CD14-positive monocyte (primary cell): ENCODE results near the gene SYNDIG1L. TPM values are rescaled to one million over a fixed set of nuclear protein-coding genes. Genes with fewer than 3 reads are reported as not detected.
"Not testable (repeated sequence)": the region's sequence is repeated elsewhere in the genome, so short reads cannot be mapped to it uniquely, and the experiment has no call there.

ENCODE experiments used
- DNase-seq, 3 donors: peaks; one replicate each; pipeline ENCODE4 v3.0.0-alpha.2; 2011 to 2022
- H2AFZ ChIP-seq: 2 replicates; pipeline ENCODE4 v1.6.0; 2012; ENCODE audit warnings: mild to moderate bottlenecking, low read depth, low read length, inconsistent platforms; ENCODE audit not compliant: insufficient read depth, poor library complexity, severe bottlenecking
- H3K27ac ChIP-seq, 2 donors: 1 replicate in 1 of 2; 2 replicates in 1 of 2; pipeline ENCODE4 v1.5.1; 2012 to 2013; ENCODE audit warnings: low read length in 2 of 2, control low read depth in 1 of 2, inconsistent platforms in 1 of 2, low read depth in 1 of 2, mild to moderate bottlenecking in 1 of 2
- H3K27me3 ChIP-seq, 2 donors: one replicate each; pipeline versions ENCODE4 v1.6.0 to v1.6.1; 2011 to 2013; ENCODE audit warnings: low read length in 2 of 2; ENCODE audit not compliant: control insufficient read depth in 2 of 2, insufficient read depth in 2 of 2
- H3K36me3 ChIP-seq, 2 donors: replicated peaks in 1 of 2; 1 replicate in 1 of 2; 2 replicates in 1 of 2; pipeline versions ENCODE4 v1.5.1 to v1.6.1; 2012 to 2013; ENCODE audit warnings: low read length in 2 of 2, control low read depth in 1 of 2, inconsistent platforms in 1 of 2, mild to moderate bottlenecking in 1 of 2; ENCODE audit not compliant: insufficient read depth in 2 of 2, control insufficient read depth in 1 of 2
- H3K4me1 ChIP-seq, 2 donors: 1 replicate in 1 of 2; 2 replicates in 1 of 2; pipeline versions ENCODE4 v1.5.1 to v1.6.1; 2012 to 2013; ENCODE audit warnings: low read length in 2 of 2, control low read depth in 1 of 2, inconsistent platforms in 1 of 2, mild to moderate bottlenecking in 1 of 2, moderate library complexity in 1 of 2; ENCODE audit not compliant: insufficient read depth in 2 of 2, control insufficient read depth in 1 of 2
- H3K4me2 ChIP-seq: replicated peaks from 2 replicates; pipeline ENCODE3; 2012; ENCODE audit warnings: low read length, moderate library complexity, mild to moderate bottlenecking; ENCODE audit not compliant: poor library complexity, severe bottlenecking; ENCODE audit errors: extremely low read depth
- H3K4me3 ChIP-seq, 3 experiments: fragments of 200-600 bp in 1 of 3; sonication (generic) in 1 of 3; replicated peaks in 1 of 3; 1 replicate in 2 of 3; 2 replicates in 1 of 3; pipeline ENCODE4 v1.5.1; 2011 to 2013; ENCODE audit warnings: low read length in 3 of 3, mild to moderate bottlenecking in 3 of 3, control low read depth in 2 of 3, low read depth in 2 of 3, inconsistent platforms in 1 of 3, moderate library complexity in 1 of 3
- H3K79me2 ChIP-seq: 2 replicates; pipeline ENCODE4 v1.6.0; 2012; ENCODE audit warnings: mild to moderate bottlenecking, control low read depth, inconsistent platforms, low read length, moderate library complexity; ENCODE audit not compliant: insufficient read depth
- H3K9ac ChIP-seq: 2 replicates; pipeline ENCODE4 v1.6.0; 2017; ENCODE audit warnings: low read length, mild to moderate bottlenecking; ENCODE audit not compliant: insufficient read depth, poor library complexity, severe bottlenecking
- H3K9me3 ChIP-seq, 2 donors: replicated peaks in 1 of 2; 1 replicate in 1 of 2; 2 replicates in 1 of 2; pipeline versions ENCODE4 v1.5.1 to v1.6.1; 2012 to 2013; ENCODE audit warnings: low read length in 2 of 2, control low read depth in 1 of 2; ENCODE audit not compliant: control insufficient read depth in 1 of 2, insufficient read depth in 1 of 2
- H4K20me1 ChIP-seq: 2 replicates; pipeline ENCODE4 v1.6.0; 2012; ENCODE audit warnings: mild to moderate bottlenecking, low read length, control low read depth, moderate library complexity; ENCODE audit not compliant: insufficient read depth
- H3K27ac Mint-ChIP-seq, 7 donors: one replicate each; pipeline ENCODE4 v1.8.0; 2020; ENCODE audit warnings: mild to moderate bottlenecking in 7 of 7, mixed read lengths in 7 of 7, moderate library complexity in 6 of 7, inconsistent platforms in 2 of 7
- H3K27me3 Mint-ChIP-seq, 3 donors: one replicate each; pipeline ENCODE4 v1.8.0; 2021 to 2022; ENCODE audit warnings: low read depth in 3 of 3, mild to moderate bottlenecking in 3 of 3, mixed read lengths in 3 of 3, moderate library complexity in 3 of 3, inconsistent platforms in 1 of 3
- H3K36me3 Mint-ChIP-seq, 2 donors: one replicate each; pipeline ENCODE4 v1.8.0; 2020; ENCODE audit warnings: mixed read lengths in 2 of 2, inconsistent platforms in 1 of 2, mild to moderate bottlenecking in 1 of 2
- H3K4me1 Mint-ChIP-seq: one replicate; pipeline ENCODE4 v1.8.0; 2020; ENCODE audit warnings: mild to moderate bottlenecking, mixed read lengths
- H3K4me3 Mint-ChIP-seq, 2 donors: one replicate each; pipeline ENCODE4 v1.8.0; 2020; ENCODE audit warnings: mild to moderate bottlenecking in 2 of 2, mixed read lengths in 2 of 2, moderate library complexity in 1 of 2
- H3K9me3 Mint-ChIP-seq, 7 donors: one replicate each; pipeline ENCODE4 v1.8.0; 2020 to 2022; ENCODE audit warnings: mixed read lengths in 7 of 7, mild to moderate bottlenecking in 6 of 7, moderate library complexity in 6 of 7, inconsistent platforms in 2 of 7
- WGBS: methylation state at CpG from one replicate; pipeline ENCODE4 v1.1.5; 2013; ENCODE audit warnings: missing lambda C conversion rate; ENCODE audit not compliant: insufficient coverage; 5-methylcytosine and 5-hydroxymethylcytosine counted together
- intact Hi-C, 2 donors: fragments of 100-400 bp; cut with micrococcal nuclease; formaldehyde crosslinking; loops; one replicate each; pipeline versions ENCODE4 v1.15.0 to v1.15.1; 2023
- polyA plus RNA-seq, 3 donors: library from polyadenylated mRNA; depleted of rRNA in 1 of 3; unstranded in 2 of 3; stranded (reverse) in 1 of 3; fragments of 300-500 nt in 2 of 3; fragments of >200 nt in 1 of 3; fragmentation: Illumina TruSeq in 2 of 3; gene quantifications; 1 replicate in 2 of 3; 2 replicates in 1 of 3; pipeline ENCODE4 v1.2.3, GENCODE V29; 2012 to 2021
- TF ChIP-seq, protein P1 (sequence below): fragments of 200-600 bp; IDR thresholded peaks from one replicate; pipeline ENCODE4 v1.8.0; 2022; ENCODE audit warnings: antibody characterized with exemption, mild to moderate bottlenecking

The SYNDIG1L gene
- polyA plus RNA-seq, 3 donors, result not detected

DNA sequence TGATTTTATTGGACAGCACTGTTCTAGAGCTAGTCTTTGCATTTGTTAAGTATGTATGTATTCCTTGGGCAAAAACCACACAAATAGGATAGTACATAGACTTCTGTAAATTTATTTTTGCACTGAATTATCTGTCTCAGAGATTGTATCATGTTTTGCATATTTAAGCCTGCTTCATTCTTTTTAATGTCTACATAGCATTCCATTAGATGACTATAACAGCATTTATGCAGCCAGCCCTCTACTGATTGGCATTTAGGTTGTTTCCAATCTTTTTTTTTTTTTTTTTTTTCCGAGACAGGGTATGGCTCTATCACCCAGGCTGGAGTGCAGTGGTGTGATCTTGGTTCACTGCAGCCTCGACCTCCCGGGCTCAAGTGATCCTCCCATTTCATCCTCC is 34.5 kb downstream of the SYNDIG1L start:
- Histone ChIP-seq H3K27ac (no peak overlapping the region), H3K79me2 (no peaks in the 10 kb centered on the region), H4K20me1 (no peaks in the 10 kb centered on the region), H3K36me3 (no peaks in the 10 kb centered on the region), H3K9me3 (no peaks in the 10 kb centered on the region), H3K9ac (no peak overlapping the region), H3K4me2 (no peak overlapping the region), H2AFZ (no peak overlapping the region), H3K27me3 (no peaks in the 10 kb centered on the region), H3K4me1 (peaks cover 10 to 11% of the 10 kb centered on the region in 2 donors), H3K4me3 (no peak overlapping the region)
- Mint-ChIP-seq H3K36me3 (no peaks in the 10 kb centered on the region), H3K9me3 (no peaks in the 10 kb centered on the region), H3K27ac (no peak overlapping the region), H3K4me3 (no peak overlapping the region), H3K27me3 (peaks cover 6 to 15% (median 13%) of the 10 kb centered on the region in 3 donors), H3K4me1 (peaks cover 22% of the 10 kb centered on the region)
- TF ChIP-seq, protein P1, sequence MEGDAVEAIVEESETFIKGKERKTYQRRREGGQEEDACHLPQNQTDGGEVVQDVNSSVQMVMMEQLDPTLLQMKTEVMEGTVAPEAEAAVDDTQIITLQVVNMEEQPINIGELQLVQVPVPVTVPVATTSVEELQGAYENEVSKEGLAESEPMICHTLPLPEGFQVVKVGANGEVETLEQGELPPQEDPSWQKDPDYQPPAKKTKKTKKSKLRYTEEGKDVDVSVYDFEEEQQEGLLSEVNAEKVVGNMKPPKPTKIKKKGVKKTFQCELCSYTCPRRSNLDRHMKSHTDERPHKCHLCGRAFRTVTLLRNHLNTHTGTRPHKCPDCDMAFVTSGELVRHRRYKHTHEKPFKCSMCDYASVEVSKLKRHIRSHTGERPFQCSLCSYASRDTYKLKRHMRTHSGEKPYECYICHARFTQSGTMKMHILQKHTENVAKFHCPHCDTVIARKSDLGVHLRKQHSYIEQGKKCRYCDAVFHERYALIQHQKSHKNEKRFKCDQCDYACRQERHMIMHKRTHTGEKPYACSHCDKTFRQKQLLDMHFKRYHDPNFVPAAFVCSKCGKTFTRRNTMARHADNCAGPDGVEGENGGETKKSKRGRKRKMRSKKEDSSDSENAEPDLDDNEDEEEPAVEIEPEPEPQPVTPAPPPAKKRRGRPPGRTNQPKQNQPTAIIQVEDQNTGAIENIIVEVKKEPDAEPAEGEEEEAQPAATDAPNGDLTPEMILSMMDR, result no peak
- no peak for DNase-seq
- WGBS, result 100% methylated on average over 1 of the region's 3 CpGs
- intact Hi-C loops, result no loop called here

DNA sequence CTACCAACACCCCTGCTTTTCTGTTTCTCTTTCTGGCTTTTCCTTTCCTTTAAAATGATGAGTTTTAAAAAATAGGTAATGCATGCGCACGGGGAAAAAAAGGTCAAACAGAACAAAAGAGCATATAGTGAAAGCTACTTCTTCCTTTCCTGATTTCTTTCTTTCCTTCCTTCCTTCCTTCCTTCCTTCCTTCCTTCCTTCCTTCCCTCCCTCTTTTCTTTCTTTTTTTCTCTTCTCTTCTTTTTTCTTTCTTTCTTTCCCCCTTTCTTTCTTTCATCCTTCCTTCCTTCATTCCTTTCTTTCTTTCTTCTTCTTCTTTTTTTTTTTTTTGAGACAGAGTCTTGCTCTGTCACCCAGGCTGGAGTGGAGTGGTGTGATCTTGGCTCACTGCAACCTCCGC is 35.5 kb downstream of the SYNDIG1L start:
- H3K4me3 Mint-ChIP-seq, H2AFZ ChIP-seq, H3K4me3 ChIP-seq, intact Hi-C loops, H3K27me3 ChIP-seq, H3K9me3 ChIP-seq, H3K36me3 Mint-ChIP-seq, H4K20me1 ChIP-seq, H3K4me2 ChIP-seq, H3K9me3 Mint-ChIP-seq, H3K79me2 ChIP-seq, H3K36me3 ChIP-seq, H3K27ac Mint-ChIP-seq, H3K9ac ChIP-seq, DNase-seq, H3K27ac ChIP-seq: not testable (repeated sequence)
- no CpG with 5 or more reads among the region's 3 CpGs for WGBS
- peaks cover 10 to 11% of the 10 kb centered on the region in 2 donors for H3K4me1 ChIP-seq
- H3K4me1 Mint-ChIP-seq, result peaks cover 22% of the 10 kb centered on the region
- H3K27me3 Mint-ChIP-seq, result peaks cover 6 to 13% (median 10%) of the 10 kb centered on the region in 3 donors
